ENCODE measurements around the gene NPAS3.

Gene NPAS3

DNA sequence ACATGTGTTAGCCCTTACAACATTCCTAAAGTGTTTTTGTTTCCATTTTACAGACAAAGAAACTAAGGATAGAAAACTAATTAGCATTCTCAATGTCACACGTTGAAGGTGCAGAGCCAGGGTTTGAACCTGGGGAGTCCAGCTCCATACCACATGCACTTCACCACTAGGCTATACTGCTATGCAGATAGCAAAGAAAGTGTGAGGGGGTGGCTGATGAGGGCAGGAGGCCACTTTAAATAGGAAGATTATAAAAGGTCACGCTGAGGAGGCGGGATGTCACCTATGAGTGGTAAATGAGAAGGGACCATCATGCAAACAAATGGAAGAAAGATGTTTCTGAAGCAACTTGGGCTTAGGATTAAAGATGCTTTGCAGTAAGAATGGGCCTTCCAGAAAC, 798.3 kb downstream of the NPAS3 start:
- no peak for DNase-seq

GRCh38 chr14:33737446-33737845, 798.8 kb downstream of the NPAS3 start:
- no peak for DNase-seq

DNA sequence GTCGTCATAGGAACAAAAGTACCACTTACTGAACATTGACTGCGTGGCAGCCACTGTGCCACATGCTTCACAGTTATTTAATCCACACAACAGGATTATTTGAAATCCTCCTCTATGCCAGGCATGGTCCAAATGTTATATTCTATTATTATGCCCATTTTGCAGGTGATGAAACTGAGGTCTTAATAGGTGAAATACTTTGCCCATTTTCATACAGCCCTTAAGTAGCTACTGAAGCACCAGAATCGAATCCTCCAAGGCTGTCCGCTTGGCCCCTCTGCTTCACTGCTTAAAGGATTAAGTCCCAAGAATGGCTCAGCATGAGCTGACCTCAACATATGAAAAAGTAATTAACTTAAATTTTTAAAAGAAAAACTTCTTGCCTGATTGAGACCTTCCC, 799.4 kb downstream of the NPAS3 start:
- DNase-seq = no peak

DNA sequence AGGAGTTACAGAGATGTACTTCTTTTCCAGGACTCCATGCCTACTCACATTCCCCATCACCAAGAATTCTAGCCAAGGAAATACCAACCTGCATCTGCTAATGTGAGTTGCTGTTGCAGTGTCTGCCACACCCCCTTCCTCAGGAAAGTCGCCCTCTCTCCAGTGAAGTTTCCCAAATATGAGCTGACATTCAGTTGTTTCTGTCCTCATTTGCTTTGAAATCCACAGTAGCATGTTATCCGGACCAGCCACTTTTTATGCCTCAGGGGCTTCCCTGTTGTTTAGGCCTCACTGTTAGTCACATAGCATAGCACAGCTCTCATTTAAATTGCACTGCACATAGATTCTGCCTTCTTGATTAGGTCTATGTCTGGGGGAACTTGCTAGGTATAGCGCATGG, 799.8 kb downstream of the NPAS3 start:
- DNase-seq = no peak

- DNase-seq = no peak
Measured at GRCh38 chr14:33740531-33740930, 801.9 kb downstream of the NPAS3 start.

GRCh38 chr14:33742166-33742565, 803.5 kb downstream of the NPAS3 start:
- DNase-seq = no peak

- DNase-seq = no peak
Measured at GRCh38 chr14:33745163-33745562, 806.5 kb downstream of the NPAS3 start.

DNA sequence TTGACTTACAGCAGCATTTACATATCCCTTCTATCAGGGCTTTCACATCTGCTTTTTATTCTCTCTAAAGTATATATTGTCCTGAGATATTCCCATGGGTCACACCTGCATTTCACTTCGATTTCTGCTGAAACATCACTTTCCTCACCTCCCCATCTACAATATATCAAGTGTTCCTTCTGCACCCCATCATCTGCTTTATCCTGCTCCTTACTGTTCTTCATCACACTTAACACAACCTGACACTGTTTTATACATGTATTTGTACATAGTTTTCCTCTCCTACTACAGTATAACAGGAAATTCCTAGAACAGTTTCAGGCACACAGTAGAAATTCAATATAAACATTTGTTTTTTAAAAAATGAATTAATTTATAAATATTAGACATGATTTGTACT, 809.1 kb downstream of the NPAS3 start:
- DNase-seq = no peak

GRCh38 chr14:33754261-33754660, 815.6 kb downstream of the NPAS3 start:
- no peak for DNase-seq

- DNase-seq = no peak
Measured at GRCh38 chr14:33755358-33755757, 816.7 kb downstream of the NPAS3 start.

GRCh38 chr14:33756833-33757232, 818.2 kb downstream of the NPAS3 start:
- no peak for DNase-seq

DNA sequence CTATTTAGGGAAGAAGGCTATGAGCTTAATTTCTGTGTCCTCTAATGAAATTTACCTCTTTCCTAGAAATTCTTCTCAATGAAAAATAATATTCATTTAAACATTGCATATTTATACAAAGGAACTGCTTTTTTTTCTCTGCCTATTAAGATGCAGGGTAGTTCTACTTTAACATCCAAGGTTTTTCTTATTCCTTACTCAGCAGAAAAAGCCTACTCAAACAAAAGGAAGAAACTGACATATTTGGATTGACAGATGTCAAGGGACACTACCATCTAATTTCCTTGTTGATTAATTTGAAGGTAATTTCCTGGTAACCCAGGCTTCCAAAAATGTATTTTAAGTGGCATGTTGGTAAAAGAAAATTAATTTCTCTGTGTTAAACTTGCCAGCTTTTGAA, 819.9 kb downstream of the NPAS3 start:
- DNase-seq = no peak

- DNase-seq = no peak
Measured at GRCh38 chr14:33762161-33762851, 823.6 kb downstream of the NPAS3 start.

GRCh38 chr14:33764876-33765650, 826.4 kb downstream of the NPAS3 start:
- DNase-seq = peak; percentile 68

GRCh38 chr14:33767586-33768457, 829.1 kb downstream of the NPAS3 start:
- no peak for DNase-seq

GRCh38 chr14:33768458-33768830, 829.8 kb downstream of the NPAS3 start:
- no peak for DNase-seq

DNA sequence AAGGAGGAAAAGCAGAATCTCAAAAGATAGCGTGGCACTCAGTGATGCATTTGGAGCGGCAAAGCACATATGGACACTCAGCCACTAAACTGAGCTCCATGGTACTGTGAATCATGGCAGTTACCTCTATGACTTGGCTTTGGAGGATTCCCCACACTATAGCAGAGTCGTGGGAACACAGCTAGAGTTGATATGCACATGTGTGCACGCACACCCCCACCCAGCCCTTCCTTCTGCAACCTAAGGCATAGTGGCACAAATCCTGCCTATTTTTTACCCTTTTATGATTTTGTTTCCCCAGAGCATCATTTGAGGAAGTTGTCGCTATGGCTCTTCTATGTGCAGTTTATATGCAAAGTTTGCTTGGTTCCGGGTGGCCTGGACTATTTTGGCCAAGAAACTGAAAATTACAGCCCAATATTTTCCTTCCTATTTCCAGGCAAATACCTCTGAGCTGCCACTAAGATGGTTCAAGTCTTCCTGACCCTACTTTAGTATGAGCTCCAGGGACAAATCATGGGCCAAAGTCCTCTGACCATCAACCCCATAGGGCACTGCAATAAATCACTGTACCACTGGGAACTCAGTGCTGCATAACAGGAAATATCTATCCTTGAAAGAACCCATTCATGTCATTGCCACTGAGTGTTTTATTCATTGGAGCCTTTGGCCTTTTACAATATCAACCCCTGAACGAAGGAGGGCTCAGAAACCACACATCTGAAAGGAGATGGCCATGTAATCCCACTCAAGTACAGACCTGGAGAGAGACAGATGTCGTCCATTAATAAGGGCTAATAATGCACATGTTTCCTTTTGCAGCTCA, 834.7 kb downstream of the NPAS3 start:
- DNase-seq = peak; percentile 93

DNA sequence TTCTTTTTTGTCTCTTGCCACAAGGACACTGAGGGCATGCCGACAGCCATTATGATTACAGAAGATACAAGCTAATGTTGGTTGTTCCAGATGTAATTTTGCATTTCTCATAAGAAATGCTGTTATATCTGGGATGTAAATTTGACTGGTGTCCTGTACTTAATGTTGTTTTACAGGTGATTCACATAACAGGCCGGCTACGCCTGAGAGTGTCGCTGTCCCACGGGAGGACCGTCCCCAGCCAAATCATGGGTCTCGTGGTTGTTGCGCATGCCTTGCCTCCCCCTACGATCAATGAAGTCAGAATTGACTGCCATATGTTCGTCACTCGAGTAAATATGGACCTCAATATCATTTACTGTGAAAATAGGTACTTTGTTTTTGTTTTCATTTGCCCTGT, 835.5 kb downstream of the NPAS3 start:
- DNase-seq = no peak

DNA sequence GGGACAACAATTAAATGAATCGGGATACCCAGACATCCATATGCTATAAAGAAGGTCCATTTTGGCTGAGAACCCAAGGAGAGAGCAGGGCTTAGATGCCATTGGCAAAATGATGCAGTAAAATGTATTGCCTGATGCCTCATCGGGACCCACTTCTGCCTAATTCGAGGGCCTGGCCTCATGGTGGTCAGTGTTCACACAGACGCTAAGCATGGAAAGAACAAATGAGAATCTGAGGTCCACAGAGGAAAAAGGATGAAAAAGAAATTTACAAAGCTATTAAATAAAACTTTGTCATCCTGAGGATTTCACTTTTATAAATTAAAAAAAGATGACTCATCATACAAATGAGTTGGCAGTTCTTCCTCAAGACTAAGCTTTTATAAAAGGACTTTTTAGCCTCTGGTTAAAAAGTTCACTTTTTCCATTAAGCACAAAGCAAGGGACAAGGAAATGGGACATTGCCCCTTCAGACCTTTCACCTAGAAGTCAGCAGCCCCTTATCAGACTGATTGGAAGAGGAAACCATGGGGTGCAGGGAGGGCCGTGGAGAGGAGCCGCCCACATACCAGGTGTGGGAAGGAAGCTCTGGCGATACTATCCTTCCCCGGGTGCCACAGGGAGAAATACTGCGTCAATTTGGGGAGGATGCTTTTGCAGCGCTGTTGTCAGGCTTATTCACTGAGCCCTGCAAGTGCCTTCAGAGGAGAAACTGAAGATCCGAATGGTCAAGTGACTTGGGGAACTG, 836.2 kb downstream of the NPAS3 start:
- no peak for DNase-seq

GRCh38 chr14:33776871-33777270, 838.2 kb downstream of the NPAS3 start:
- DNase-seq = no peak

GRCh38 chr14:33777681-33778080, 839.0 kb downstream of the NPAS3 start:
- DNase-seq = no peak

- DNase-seq = no peak
Measured at GRCh38 chr14:33780035-33780434, 841.4 kb downstream of the NPAS3 start.

Measured in NCI-H524 treated with DMSO at 0.1 percent for 48 hours (cell line).